ENCODE results near the gene UHRF2. TPM values are rescaled to one million over a fixed set of nuclear protein-coding genes. Genes with fewer than 3 reads are reported as not detected.

UHRF2 gene
- total RNA-seq, 1 experiment from 2014 or later, result 31.3 TPM

DNA sequence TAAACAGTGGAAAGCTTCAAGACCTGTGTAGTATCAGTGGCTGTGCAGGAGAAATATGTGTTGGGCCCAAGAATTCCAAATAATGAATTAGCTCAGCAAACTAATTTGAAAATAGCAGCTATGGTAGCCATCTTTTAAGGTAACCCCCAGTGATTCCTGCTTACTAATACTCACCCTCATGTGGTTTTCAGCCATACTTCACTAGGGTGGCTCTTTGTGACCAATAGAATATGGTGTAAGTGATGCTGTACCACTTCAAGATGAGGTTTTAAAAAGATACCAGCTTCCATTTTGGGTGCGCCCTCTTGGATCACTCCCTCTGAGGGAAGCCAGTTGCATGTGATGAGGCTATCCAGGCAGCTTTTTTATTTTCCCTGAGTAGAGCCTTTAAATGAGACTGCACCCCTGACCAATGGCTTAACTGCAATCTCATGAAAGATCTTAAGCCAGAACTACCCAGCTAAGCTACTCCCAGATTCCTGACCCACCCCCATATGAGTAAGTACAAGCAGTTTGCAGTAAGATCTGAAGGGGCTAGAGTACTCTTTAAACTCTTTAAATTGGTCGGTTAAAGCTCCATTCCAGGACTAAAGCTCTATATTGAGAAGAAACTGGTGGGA is 58.3 kb downstream of the UHRF2 start:
- TF ChIP-seq, protein P1, sequence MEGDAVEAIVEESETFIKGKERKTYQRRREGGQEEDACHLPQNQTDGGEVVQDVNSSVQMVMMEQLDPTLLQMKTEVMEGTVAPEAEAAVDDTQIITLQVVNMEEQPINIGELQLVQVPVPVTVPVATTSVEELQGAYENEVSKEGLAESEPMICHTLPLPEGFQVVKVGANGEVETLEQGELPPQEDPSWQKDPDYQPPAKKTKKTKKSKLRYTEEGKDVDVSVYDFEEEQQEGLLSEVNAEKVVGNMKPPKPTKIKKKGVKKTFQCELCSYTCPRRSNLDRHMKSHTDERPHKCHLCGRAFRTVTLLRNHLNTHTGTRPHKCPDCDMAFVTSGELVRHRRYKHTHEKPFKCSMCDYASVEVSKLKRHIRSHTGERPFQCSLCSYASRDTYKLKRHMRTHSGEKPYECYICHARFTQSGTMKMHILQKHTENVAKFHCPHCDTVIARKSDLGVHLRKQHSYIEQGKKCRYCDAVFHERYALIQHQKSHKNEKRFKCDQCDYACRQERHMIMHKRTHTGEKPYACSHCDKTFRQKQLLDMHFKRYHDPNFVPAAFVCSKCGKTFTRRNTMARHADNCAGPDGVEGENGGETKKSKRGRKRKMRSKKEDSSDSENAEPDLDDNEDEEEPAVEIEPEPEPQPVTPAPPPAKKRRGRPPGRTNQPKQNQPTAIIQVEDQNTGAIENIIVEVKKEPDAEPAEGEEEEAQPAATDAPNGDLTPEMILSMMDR (conservative IDR thresholded peaks at IDR 0.05; ENCODE audit: low read depth, low read length), result no peak
- no peak for TF ChIP-seq EZH2phosphoT487 (IDR thresholded peaks at IDR 0.05; ENCODE audit: borderline replicate concordance, low read length)
- TF ChIP-seq EZH2 (IDR thresholded peaks at IDR 0.05; ENCODE audit: low read length, unreplicated experiment), result no peak
- ATAC-seq, result no peak
- intact Hi-C loops (cut with micrococcal nuclease), result no loop called here
- ChIA-PET CTCF (interaction anchor here (0.6 kb wide), 1 partner anchor 11 kb away, joined by 3 read pairs; no protein-coding TSS in a partner anchor), POLR2A (ENCODE audit: unreplicated experiment) (interaction anchor here (0.6 kb wide), 1 partner anchor 92 kb away, joined by 18 read pairs; no protein-coding TSS in a partner anchor)
- peaks cover 18% of the 10 kb centered on the region for H3K79me2 ChIP-seq (ENCODE audit: low read length)
- no peak overlapping the region for H3K27ac ChIP-seq (ENCODE audit: low read length)
- no peaks in the 10 kb centered on the region for H3K9me2 ChIP-seq (replicated peaks; ENCODE audit: low read length)
- H3K4me2 ChIP-seq (ENCODE audit: low read length), result no peak overlapping the region
- no peak overlapping the region for H3K9ac ChIP-seq (ENCODE audit: low read length)
- 0 out of 2 replicates have a peak, but pooled peaks cover 3% of the 10 kb centered on the region for H4K20me1 ChIP-seq (ENCODE audit: low read length)
- DNase-seq, result no peak
- no peak overlapping the region for H2AFZ ChIP-seq (ENCODE audit: low read length)
- no peaks in the 10 kb centered on the region for H3K9me3 ChIP-seq (ENCODE audit: low read length)
- no peak overlapping the region for H3K4me3 ChIP-seq (ENCODE audit: low read length)
- H3F3A ChIP-seq (ENCODE audit: low read length, unreplicated experiment), result no peaks in the 10 kb centered on the region
- BruUV-seq (replicated peaks), result no TSS peak
- no peaks in the 10 kb centered on the region for H3K27me3 ChIP-seq (ENCODE audit: low read length)
- H3K4me1 ChIP-seq (ENCODE audit: insufficient read depth, low read length), result peaks cover 3% of the 10 kb centered on the region; the same call in 1 of the 2 replicates
- peaks cover 3% of the 10 kb centered on the region for H3K36me3 ChIP-seq (ENCODE audit: low read depth, low read length)

DNA sequence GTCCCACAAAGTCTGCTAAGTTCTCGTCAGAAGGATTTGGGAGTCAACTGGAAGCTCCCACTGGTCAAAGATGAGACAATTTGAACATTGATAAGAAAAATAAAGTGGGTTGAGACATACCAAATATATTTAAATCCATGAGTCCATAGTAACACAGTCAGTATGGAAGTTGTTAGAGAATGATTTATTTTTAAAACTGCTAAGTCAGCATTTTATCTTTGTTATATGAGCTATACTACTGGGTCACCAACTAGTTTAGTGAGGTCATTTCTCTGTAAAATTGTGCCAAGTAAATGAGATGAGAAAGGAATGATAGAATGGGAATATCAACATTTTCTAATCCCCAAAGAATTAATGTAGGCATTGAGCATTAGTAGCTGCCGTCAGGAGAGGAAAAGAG is 60.2 kb downstream of the UHRF2 start:
- Histone ChIP-seq H2AFZ (ENCODE audit: low read length) (no peak overlapping the region), H3K9ac (ENCODE audit: low read length) (no peak overlapping the region), H3K27me3 (ENCODE audit: low read length) (no peaks in the 10 kb centered on the region), H3F3A (ENCODE audit: low read length, unreplicated experiment) (no peaks in the 10 kb centered on the region), H3K9me2 (replicated peaks; ENCODE audit: low read length) (no peaks in the 10 kb centered on the region), H3K4me3 (ENCODE audit: low read length) (no peak overlapping the region), H3K79me2 (ENCODE audit: low read length) (peaks cover 8% of the 10 kb centered on the region), H3K4me2 (ENCODE audit: low read length) (no peak overlapping the region), H3K9me3 (ENCODE audit: low read length) (no peaks in the 10 kb centered on the region), H3K36me3 (ENCODE audit: low read depth, low read length) (peaks cover 9% of the 10 kb centered on the region), H3K4me1 (ENCODE audit: insufficient read depth, low read length) (no peaks in the 10 kb centered on the region), H3K27ac (ENCODE audit: low read length) (no peak overlapping the region), H4K20me1 (ENCODE audit: low read length) (no peaks in the 10 kb centered on the region)
- TF ChIP-seq, protein P1 (conservative IDR thresholded peaks at IDR 0.05; ENCODE audit: low read depth, low read length), result no peak
- TF ChIP-seq EZH2phosphoT487 (IDR thresholded peaks at IDR 0.05; ENCODE audit: borderline replicate concordance, low read length) (no peak), EZH2 (IDR thresholded peaks at IDR 0.05; ENCODE audit: low read length, unreplicated experiment) (no peak)
- intact Hi-C loops (cut with micrococcal nuclease), result no loop called here
- BruUV-seq (replicated peaks), result no TSS peak
- ChIA-PET POLR2A (ENCODE audit: unreplicated experiment) (no interaction called here), CTCF (no interaction called here)
- no peak for DNase-seq
- ATAC-seq, result no peak

DNA sequence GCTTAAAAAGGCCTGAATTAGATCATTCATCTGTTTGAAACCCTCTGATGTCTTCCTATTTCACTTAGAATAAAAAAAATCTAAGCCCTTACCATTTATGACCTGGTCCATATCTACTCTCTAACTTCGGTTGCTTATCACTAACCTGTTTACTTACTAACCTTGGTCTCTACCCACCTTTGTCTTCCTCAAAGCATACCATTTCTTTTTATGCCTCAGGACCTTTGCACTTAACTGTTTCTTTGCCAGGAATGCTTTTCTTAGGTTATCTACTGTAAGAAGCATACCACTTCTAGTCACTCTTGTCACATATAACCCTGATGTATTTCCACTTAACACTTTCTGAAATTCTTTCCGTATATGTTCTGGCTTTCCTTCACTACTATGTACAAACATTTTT is 67.0 kb downstream of the UHRF2 start:
- H3F3A ChIP-seq (ENCODE audit: low read length, unreplicated experiment), result no peaks in the 10 kb centered on the region
- no peak overlapping the region for H3K9ac ChIP-seq (ENCODE audit: low read length)
- H3K4me3 ChIP-seq (ENCODE audit: low read length), result no peak overlapping the region
- H3K9me2 ChIP-seq (replicated peaks; ENCODE audit: low read length), result no peaks in the 10 kb centered on the region
- no peak for DNase-seq
- no TSS peak for BruUV-seq (replicated peaks)
- peaks cover 20% of the 10 kb centered on the region; the same call in 1 of the 2 replicates for H3K36me3 ChIP-seq (ENCODE audit: low read depth, low read length)
- H3K27me3 ChIP-seq (ENCODE audit: low read length), result no peaks in the 10 kb centered on the region
- H3K27ac ChIP-seq (ENCODE audit: low read length), result no peak overlapping the region
- no peaks in the 10 kb centered on the region for H4K20me1 ChIP-seq (ENCODE audit: low read length)
- TF ChIP-seq EZH2phosphoT487 (IDR thresholded peaks at IDR 0.05; ENCODE audit: borderline replicate concordance, low read length) (no peak), EZH2 (IDR thresholded peaks at IDR 0.05; ENCODE audit: low read length, unreplicated experiment) (no peak)
- TF ChIP-seq, protein P1 (conservative IDR thresholded peaks at IDR 0.05; ENCODE audit: low read depth, low read length), result no peak
- CTCF ChIA-PET, result no interaction called here
- no peaks in the 10 kb centered on the region for H3K9me3 ChIP-seq (ENCODE audit: low read length)
- POLR2A ChIA-PET (ENCODE audit: unreplicated experiment), result no interaction called here
- no peak overlapping the region for H3K4me2 ChIP-seq (ENCODE audit: low read length)
- intact Hi-C loops (cut with micrococcal nuclease), result no loop called here
- ATAC-seq, result no peak
- no peak overlapping the region for H2AFZ ChIP-seq (ENCODE audit: low read length)
- no peaks in the 10 kb centered on the region for H3K4me1 ChIP-seq (ENCODE audit: insufficient read depth, low read length)
- no peaks in the 10 kb centered on the region for H3K79me2 ChIP-seq (ENCODE audit: low read length)
